ENCODE data around the gene SRRM1. TPM values are rescaled to one million over a fixed set of nuclear protein-coding genes. Genes with fewer than 3 reads are reported as not detected.

Gene SRRM1
- total and polyA plus RNA-seq, 12 donors, result 26.0 to 83.0 (median 75.8) TPM

DNA sequence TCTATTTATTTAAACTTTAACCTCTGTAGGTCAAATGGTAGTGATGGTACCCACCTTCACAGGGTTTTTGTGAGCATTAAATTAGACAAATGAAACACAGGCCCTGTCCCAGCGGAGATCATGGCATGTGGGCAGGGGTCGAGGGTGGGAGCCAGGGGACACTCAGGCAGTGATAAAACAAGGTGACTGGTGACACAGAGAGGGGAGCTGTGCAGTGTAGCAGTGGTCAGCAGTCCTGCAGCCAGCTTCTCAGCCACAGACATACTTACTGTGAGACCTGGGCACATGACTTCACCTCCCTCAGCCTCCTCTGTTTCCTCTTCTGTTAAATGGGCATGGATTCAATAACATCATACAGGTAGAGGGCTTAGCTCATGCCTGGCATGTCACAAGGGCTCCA lies 44.9 kb downstream of the SRRM1 start:
- intact Hi-C loops (cut with DNase I), result loop anchor here (2.0 to 5.0 kb wide), 5 partner anchors 57 to 151 kb away; partner anchors contain the start of gene CLIC4 (in 1 of the 10)
- Histone ChIP-seq H3K4me3 (no peak overlapping the region), H3K27me3 (no peaks in the 10 kb centered on the region), H3K9me3 (no peaks in the 10 kb centered on the region), H3K36me3 (no peaks in the 10 kb centered on the region), H3K27ac (peak overlapping the region in 2 of 10 donors; percentile 15 to 20), H3K4me1 (peaks cover 0 to 33% (median 13%) of the 10 kb centered on the region in 9 donors)
- no peak for DNase-seq
- WGBS, 2 donors, result 81 to 89% methylated on average over 2 of the region's 2 CpGs
- TF ChIP-seq, protein P1, sequence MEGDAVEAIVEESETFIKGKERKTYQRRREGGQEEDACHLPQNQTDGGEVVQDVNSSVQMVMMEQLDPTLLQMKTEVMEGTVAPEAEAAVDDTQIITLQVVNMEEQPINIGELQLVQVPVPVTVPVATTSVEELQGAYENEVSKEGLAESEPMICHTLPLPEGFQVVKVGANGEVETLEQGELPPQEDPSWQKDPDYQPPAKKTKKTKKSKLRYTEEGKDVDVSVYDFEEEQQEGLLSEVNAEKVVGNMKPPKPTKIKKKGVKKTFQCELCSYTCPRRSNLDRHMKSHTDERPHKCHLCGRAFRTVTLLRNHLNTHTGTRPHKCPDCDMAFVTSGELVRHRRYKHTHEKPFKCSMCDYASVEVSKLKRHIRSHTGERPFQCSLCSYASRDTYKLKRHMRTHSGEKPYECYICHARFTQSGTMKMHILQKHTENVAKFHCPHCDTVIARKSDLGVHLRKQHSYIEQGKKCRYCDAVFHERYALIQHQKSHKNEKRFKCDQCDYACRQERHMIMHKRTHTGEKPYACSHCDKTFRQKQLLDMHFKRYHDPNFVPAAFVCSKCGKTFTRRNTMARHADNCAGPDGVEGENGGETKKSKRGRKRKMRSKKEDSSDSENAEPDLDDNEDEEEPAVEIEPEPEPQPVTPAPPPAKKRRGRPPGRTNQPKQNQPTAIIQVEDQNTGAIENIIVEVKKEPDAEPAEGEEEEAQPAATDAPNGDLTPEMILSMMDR (IDR thresholded peaks at IDR 0.05), result no peak
- no peak for ATAC-seq

GRCh38 chr1:24688621-24689195 lies 45.6 kb downstream of the SRRM1 start:
- Histone ChIP-seq H3K27ac (peak overlapping the region in 7 of 10 donors; percentile 3 to 44 (median 28)), H3K36me3 (no peaks in the 10 kb centered on the region), H3K9me3 (no peaks in the 10 kb centered on the region), H3K27me3 (no peaks in the 10 kb centered on the region), H3K4me1 (peaks cover 0 to 33% (median 20%) of the 10 kb centered on the region in 9 donors), H3K4me3 (no peak overlapping the region)
- TF ChIP-seq, protein P1 (IDR thresholded peaks at IDR 0.05), result peak; percentile 76 to 94 (median 88)
- DNase-seq (peak; percentile 72 to 78), ATAC-seq (peak; percentile 78 to 94 (median 91))
- 35 to 36% methylated on average over 13 of the region's 13 CpGs for WGBS, 2 donors
- intact Hi-C loops (cut with DNase I), result loop anchor here (2.0 to 5.0 kb wide), 5 partner anchors 56 to 150 kb away; partner anchors contain the start of gene CLIC4 (in 1 of the 10)

GRCh38 chr1:24691051-24691450 lies 47.9 kb downstream of the SRRM1 start:
- intact Hi-C loops (cut with DNase I), result loop anchor here in 3 of 10 donors (5.0 kb wide), 2 partner anchors 51 to 56 kb away; partner anchors contain the start of gene CLIC4 (in 2 of the 3)
- DNase-seq (no peak), ATAC-seq (no peak)
- Histone ChIP-seq H3K27ac (no peak overlapping the region), H3K4me3 (no peak overlapping the region), H3K9me3 (no peaks in the 10 kb centered on the region), H3K27me3 (no peaks in the 10 kb centered on the region), H3K4me1 (peaks cover 21 to 53% (median 43%) of the 10 kb centered on the region in 9 donors), H3K36me3 (no peaks in the 10 kb centered on the region)
- TF ChIP-seq, protein P1 (IDR thresholded peaks at IDR 0.05), result no peak
- WGBS, 2 donors, result 32 to 44% methylated on average over 2 of the region's 2 CpGs

- WGBS, 2 donors, result 64 to 68% methylated on average over 10 of the region's 10 CpGs
- TF ChIP-seq, protein P1 (IDR thresholded peaks at IDR 0.05), result no peak
- Histone ChIP-seq H3K36me3 (no peaks in the 10 kb centered on the region), H3K27me3 (no peaks in the 10 kb centered on the region), H3K4me1 (peaks cover 21 to 60% (median 48%) of the 10 kb centered on the region in 9 donors), H3K27ac (peak overlapping the region in 2 of 10 donors; percentile 9 to 80), H3K9me3 (no peaks in the 10 kb centered on the region), H3K4me3 (no peak overlapping the region)
- no peak for DNase-seq
- intact Hi-C loops (cut with DNase I), result loop anchor here in 3 of 10 donors (5.0 kb wide), 2 partner anchors 50 to 55 kb away; partner anchors contain the start of gene CLIC4 (in 2 of the 3)
- ATAC-seq, result no peak
These were observed 49.4 kb downstream of the SRRM1 start for GRCh38 chr1:24692351-24692980.
